Measurements from ENCODE around the gene PTPN5. TPM values are rescaled to one million over a fixed set of nuclear protein-coding genes. Genes with fewer than 3 reads are reported as not detected.

PTPN5 gene
- total RNA-seq, 1 experiment from 2014 or later = 1.4 TPM

- Histone ChIP-seq H3K79me1 (ENCODE audit: insufficient read depth, low read depth, low read length, poor library complexity, severe bottlenecking) (no peaks in the 10 kb centered on the region), H3K4ac (ENCODE audit: low read depth, low read length) (no peak overlapping the region), H3K27ac (ENCODE audit: insufficient read length, low read depth, low read length) (no peak overlapping the region), H3K27me3 (ENCODE audit: insufficient read depth, low read length) (no peaks in the 10 kb centered on the region), H4K20me1 (ENCODE audit: control insufficient read depth, insufficient read depth, insufficient read length) (no peaks in the 10 kb centered on the region), H2AK5ac (ENCODE audit: insufficient read length, low read length) (no peak overlapping the region), H3T11ph (ENCODE audit: low read length) (no peak overlapping the region), H3K4me1 (ENCODE audit: insufficient read depth, low read length) (no peaks in the 10 kb centered on the region), H2BK12ac (ENCODE audit: insufficient read length, low read depth, low read length) (no peak overlapping the region), H3K79me2 (ENCODE audit: insufficient read depth, low read length) (no peaks in the 10 kb centered on the region), H3K14ac (ENCODE audit: insufficient read depth, low read length) (no peak overlapping the region), H3K9ac (ENCODE audit: extremely low read depth, insufficient read length, low read length) (no peak overlapping the region), H2BK120ac (ENCODE audit: low read depth, low read length, poor library complexity, severe bottlenecking) (no peak overlapping the region), H4K5ac (ENCODE audit: insufficient read length, low read depth, low read length) (no peak overlapping the region), H3K23ac (ENCODE audit: insufficient read length, low read depth, low read length) (no peak overlapping the region), H3K23me2 (ENCODE audit: insufficient read length, low read depth, low read length, poor library complexity, severe bottlenecking) (no peaks in the 10 kb centered on the region), H2BK5ac (ENCODE audit: insufficient read length, low read length) (no peak overlapping the region), H2AFZ (ENCODE audit: low read length) (no peak overlapping the region), H3K18ac (ENCODE audit: insufficient read length, low read depth, low read length) (no peak overlapping the region), H3K56ac (ENCODE audit: insufficient read length, low read depth, low read length) (no peak overlapping the region), H2BK20ac (ENCODE audit: low read depth, low read length, poor library complexity, severe bottlenecking) (no peak overlapping the region), H4K8ac (replicated peaks; ENCODE audit: insufficient read length, low read depth, low read length) (no peak overlapping the region), H4K91ac (ENCODE audit: insufficient read length, low read depth, low read length) (no peak overlapping the region), H3K4me2 (ENCODE audit: insufficient read depth, insufficient read length, low read length) (no peak overlapping the region), H3K9me3 (ENCODE audit: control insufficient read depth, low read depth, low read length) (no peaks in the 10 kb centered on the region), H2BK15ac (ENCODE audit: low read depth, low read length) (no peak overlapping the region)
- H3K27ac Mint-ChIP-seq = peak overlapping the region in 1 of 3 experiments; percentile 50; a peak in 2 of 7 replicates
- H3K4me1 Mint-ChIP-seq = peaks cover 9 to 12% of the 10 kb centered on the region in 2 experiments
- H3K36me3 Mint-ChIP-seq (ENCODE audit: insufficient read depth in 1 of 3, low read depth in 3 of 3) = no peaks in the 10 kb centered on the region; a peak in 1 of 7 replicates
- DNase-seq = no peak
- H3K9me3 Mint-ChIP-seq = no peaks in the 10 kb centered on the region
- H3K27me3 Mint-ChIP-seq (ENCODE audit: low read depth) = peaks cover 8% of the 10 kb centered on the region
- H3K4me3 Mint-ChIP-seq = no peak overlapping the region
- no peak for TF ChIP-seq CTCF (conservative IDR thresholded peaks at IDR 0.05)
- WGBS (ENCODE audit: extremely low coverage, insufficient read length, low lambda C conversion rate) = no CpG with 5 or more reads among the region's 6 CpGs
Measured at GRCh38 chr11:18765554-18765953, 26.0 kb downstream of the PTPN5 start.

All from H9 (cell line).